GM18520 (cell line): ENCODE measurements around the gene DYRK1B.
"Not testable (repeated sequence)": the region's sequence is repeated elsewhere in the genome, so short reads cannot be mapped to it uniquely, and the experiment has no call there.

Source experiments
- ATAC-seq: cut with Tn5 transposase; IDR thresholded peaks from one replicate; pipeline ENCODE4 v1.9.1; 2021; ENCODE audit not compliant: unreplicated experiment

DYRK1B gene

GRCh38 chr19:39833464-39834286 is at the start of gene DYRK1B:
TSS of gene DYRK1B (minus strand) at chr19:39834162. CDS start at chr19:39831867, 2,295 bp downstream.
- peak; percentile 90 for ATAC-seq

- not testable (repeated sequence) for ATAC-seq
Measured at GRCh38 chr19:39882645-39883044, 48.7 kb upstream of the DYRK1B start.

- not testable (repeated sequence) for ATAC-seq
Measured at GRCh38 chr19:39881495-39882110, 47.6 kb upstream of the DYRK1B start.

GRCh38 chr19:39880241-39880640 is 46.3 kb upstream of the DYRK1B start:
- ATAC-seq: not testable (repeated sequence)

GRCh38 chr19:39879796-39880195 is 45.8 kb upstream of the DYRK1B start:
- ATAC-seq: not testable (repeated sequence)

GRCh38 chr19:39878866-39879265 is 44.9 kb upstream of the DYRK1B start:
- ATAC-seq: not testable (repeated sequence)

GRCh38 chr19:39878398-39878797 is 44.4 kb upstream of the DYRK1B start:
- no peak for ATAC-seq

GRCh38 chr19:39877982-39878381 is 44.0 kb upstream of the DYRK1B start:
- not testable (repeated sequence) for ATAC-seq

- not testable (repeated sequence) for ATAC-seq
Measured at GRCh38 chr19:39877488-39877887, 43.5 kb upstream of the DYRK1B start.

GRCh38 chr19:39876486-39876885 is 42.5 kb upstream of the DYRK1B start:
- ATAC-seq: not testable (repeated sequence)

GRCh38 chr19:39875401-39875864 is 41.5 kb upstream of the DYRK1B start:
- not testable (repeated sequence) for ATAC-seq

GRCh38 chr19:39874404-39874803 is 40.4 kb upstream of the DYRK1B start:
- no peak for ATAC-seq

GRCh38 chr19:39873385-39873784 is 39.4 kb upstream of the DYRK1B start:
- no peak for ATAC-seq

- ATAC-seq: no peak
Measured at GRCh38 chr19:39871886-39872866, 38.2 kb upstream of the DYRK1B start.

GRCh38 chr19:39871362-39871761 is 37.4 kb upstream of the DYRK1B start:
- ATAC-seq: no peak

GRCh38 chr19:39870171-39870971 is 36.4 kb upstream of the DYRK1B start:
- ATAC-seq: no peak

- ATAC-seq: no peak
Measured at GRCh38 chr19:39867952-39868351, 34.0 kb upstream of the DYRK1B start.

- ATAC-seq: no peak
Measured at GRCh38 chr19:39867133-39867532, 33.2 kb upstream of the DYRK1B start.

GRCh38 chr19:39865953-39866352 is 32.0 kb upstream of the DYRK1B start:
- no peak for ATAC-seq

- ATAC-seq: no peak
Measured at GRCh38 chr19:39865186-39865585, 31.2 kb upstream of the DYRK1B start.
